SU-DHL-6 (cell line): ENCODE results near the gene NEB.

Source experiments
- H2AFZ ChIP-seq: fragments of 200-600 bp; sonication (generic); 2 replicates; pipeline ENCODE4 v1.6.1; 2014; ENCODE audit warnings: low read depth, mild to moderate bottlenecking, moderate library complexity, mixed read lengths, antibody characterized with exemption, low read length; ENCODE audit not compliant: severe bottlenecking
- H3F3A ChIP-seq: fragments of 200-600 bp; shearing (Covaris generic); 2 replicates; pipeline ENCODE4 v1.6.0; 2016; ENCODE audit warnings: antibody characterized with exemption, mild to moderate bottlenecking; ENCODE audit not compliant: insufficient read depth
- H3K27ac ChIP-seq: fragments of 200-600 bp; sonication (generic); 2 replicates; pipeline ENCODE4 v1.5.1; 2016; ENCODE audit warnings: low read depth, mild to moderate bottlenecking, low read length, moderate library complexity, mixed read lengths
- H3K27me3 ChIP-seq: fragments of 200-600 bp; sonication (generic), shearing (Covaris generic); 2 replicates; pipeline ENCODE4 v1.6.0; 2014; ENCODE audit warnings: mild to moderate bottlenecking, low read length
- H3K36me3 ChIP-seq: fragments of 200-600 bp; sonication (generic); 2 replicates; pipeline ENCODE4 v1.6.1; 2014; ENCODE audit warnings: mild to moderate bottlenecking, low read length, mixed read lengths
- H3K4me2 ChIP-seq: fragments of 300-600, 200-600 bp; shearing (Covaris generic), sonication (generic); 2 replicates; pipeline ENCODE4 v1.6.0; 2014; ENCODE audit warnings: low read length, low read depth, mild to moderate bottlenecking; ENCODE audit not compliant: poor library complexity, severe bottlenecking
- H3K4me3 ChIP-seq: fragments of 200-600 bp; sonication (generic); 2 replicates; pipeline ENCODE4 v1.5.1; 2014; ENCODE audit warnings: antibody characterized with exemption, low read length, mild to moderate bottlenecking, mixed read lengths; ENCODE audit not compliant: insufficient read depth, poor library complexity, severe bottlenecking
- H3K79me2 ChIP-seq: fragments of 200-600 bp; sonication (generic); 2 replicates; pipeline ENCODE4 v1.6.1; 2014; ENCODE audit warnings: mild to moderate bottlenecking, low read length, moderate library complexity; ENCODE audit not compliant: insufficient read depth
- H3K9ac ChIP-seq: fragments of 200-600 bp; sonication (generic); 2 replicates; pipeline ENCODE4 v1.7.0; 2014; ENCODE audit warnings: mild to moderate bottlenecking, low read length
- H3K9me2 ChIP-seq: fragments of 200-600 bp; sonication (generic); replicated peaks from 2 replicates; pipeline ENCODE4 v1.6.1; 2014; ENCODE audit warnings: low read length; ENCODE audit not compliant: insufficient read depth
- H3K9me3 ChIP-seq: fragments of 200-600 bp; sonication (generic); 2 replicates; pipeline ENCODE4 v1.6.1; 2014; ENCODE audit warnings: low read length, mixed read lengths; ENCODE audit not compliant: insufficient read depth
- H4K20me1 ChIP-seq: fragments of 200-600 bp; sonication (generic); 2 replicates; pipeline ENCODE4 v1.6.1; 2014; ENCODE audit warnings: low read depth, mild to moderate bottlenecking, antibody characterized with exemption, low read length, moderate library complexity, mixed read lengths
- EZH2phosphoT487 ChIP-seq: fragments of 200-600 bp; sonication (generic), shearing (Covaris generic); conservative IDR thresholded peaks from 2 replicates; pipeline ENCODE4 v1.6.1; 2018; ENCODE audit warnings: mild to moderate bottlenecking, antibody characterized with exemption, low read length, moderate library complexity, mixed read lengths
- TF ChIP-seq, protein P1 (sequence below): fragments of 200-600 bp; sonication (generic); IDR thresholded peaks from one replicate; pipeline ENCODE4 v1.5.1; 2017; ENCODE audit warnings: antibody characterized with exemption, mild to moderate bottlenecking, low read length, moderate library complexity; ENCODE audit not compliant: insufficient read depth, poor library complexity, severe bottlenecking

NEB gene

DNA sequence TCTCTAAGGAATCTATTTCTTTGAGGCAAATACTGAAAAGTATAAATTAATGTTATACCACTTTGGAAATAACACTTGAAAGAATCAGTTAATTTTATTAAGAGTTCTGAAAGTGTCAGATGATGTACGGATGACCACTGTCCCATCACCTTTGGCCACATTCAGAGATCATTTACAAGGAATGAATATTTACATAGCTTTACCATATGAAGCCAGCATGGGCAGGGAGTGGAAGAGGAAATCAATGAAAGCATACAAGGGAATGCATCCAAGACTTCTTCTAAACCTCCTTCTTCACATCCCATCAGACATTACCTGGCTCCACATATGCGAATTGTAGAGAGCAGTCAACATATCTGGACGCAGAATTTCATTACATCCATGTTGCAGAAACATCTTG is 201.1 kb downstream of the NEB start:
- TF ChIP-seq, protein P1, sequence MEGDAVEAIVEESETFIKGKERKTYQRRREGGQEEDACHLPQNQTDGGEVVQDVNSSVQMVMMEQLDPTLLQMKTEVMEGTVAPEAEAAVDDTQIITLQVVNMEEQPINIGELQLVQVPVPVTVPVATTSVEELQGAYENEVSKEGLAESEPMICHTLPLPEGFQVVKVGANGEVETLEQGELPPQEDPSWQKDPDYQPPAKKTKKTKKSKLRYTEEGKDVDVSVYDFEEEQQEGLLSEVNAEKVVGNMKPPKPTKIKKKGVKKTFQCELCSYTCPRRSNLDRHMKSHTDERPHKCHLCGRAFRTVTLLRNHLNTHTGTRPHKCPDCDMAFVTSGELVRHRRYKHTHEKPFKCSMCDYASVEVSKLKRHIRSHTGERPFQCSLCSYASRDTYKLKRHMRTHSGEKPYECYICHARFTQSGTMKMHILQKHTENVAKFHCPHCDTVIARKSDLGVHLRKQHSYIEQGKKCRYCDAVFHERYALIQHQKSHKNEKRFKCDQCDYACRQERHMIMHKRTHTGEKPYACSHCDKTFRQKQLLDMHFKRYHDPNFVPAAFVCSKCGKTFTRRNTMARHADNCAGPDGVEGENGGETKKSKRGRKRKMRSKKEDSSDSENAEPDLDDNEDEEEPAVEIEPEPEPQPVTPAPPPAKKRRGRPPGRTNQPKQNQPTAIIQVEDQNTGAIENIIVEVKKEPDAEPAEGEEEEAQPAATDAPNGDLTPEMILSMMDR: no peak
- no peak for TF ChIP-seq EZH2phosphoT487
- H4K20me1 ChIP-seq: no peaks in the 10 kb centered on the region
- H3K9ac ChIP-seq: no peak overlapping the region
- no peaks in the 10 kb centered on the region for H3K27me3 ChIP-seq
- H3K27ac ChIP-seq: no peak overlapping the region
- no peaks in the 10 kb centered on the region for H3K9me2 ChIP-seq
- no peak overlapping the region for H3K4me2 ChIP-seq
- H3K4me3 ChIP-seq: no peak overlapping the region
- H3K9me3 ChIP-seq: no peaks in the 10 kb centered on the region
- H2AFZ ChIP-seq: no peak overlapping the region
- H3K36me3 ChIP-seq: no peaks in the 10 kb centered on the region
- no peaks in the 10 kb centered on the region for H3F3A ChIP-seq
- H3K79me2 ChIP-seq: no peaks in the 10 kb centered on the region

DNA sequence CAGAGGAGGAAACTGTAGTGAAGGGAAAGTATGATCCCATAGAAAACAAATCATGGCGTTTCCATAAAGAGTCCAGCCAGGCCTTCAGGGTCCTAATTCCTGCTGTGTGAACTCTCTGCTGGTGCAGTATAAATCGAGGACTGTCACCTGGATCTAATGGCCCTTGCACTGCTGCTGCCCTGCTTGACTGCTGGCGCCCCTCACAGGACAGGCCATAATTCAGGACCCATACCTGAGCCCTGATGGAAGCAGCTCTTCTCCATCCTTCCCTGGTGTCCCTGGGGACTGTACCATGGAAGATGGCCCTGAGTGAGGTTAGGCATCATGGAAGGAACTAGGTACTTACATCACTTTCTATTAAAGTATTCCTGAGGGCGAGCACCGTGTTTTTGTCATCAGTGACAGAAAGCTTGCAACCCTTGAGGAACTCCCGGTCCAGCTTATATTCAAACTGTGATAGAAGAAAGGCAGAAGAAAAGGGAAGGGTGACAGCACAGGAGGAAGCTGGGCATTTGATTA is 207.6 kb downstream of the NEB start:
- Histone ChIP-seq H2AFZ (no peak overlapping the region), H3K9me2 (no peaks in the 10 kb centered on the region), H3K9ac (no peak overlapping the region), H3K79me2 (no peaks in the 10 kb centered on the region), H3K4me3 (no peak overlapping the region), H3K9me3 (no peaks in the 10 kb centered on the region), H3K27me3 (no peaks in the 10 kb centered on the region), H3K4me2 (no peak overlapping the region), H3K27ac (no peak overlapping the region), H4K20me1 (no peaks in the 10 kb centered on the region), H3F3A (no peaks in the 10 kb centered on the region), H3K36me3 (no peaks in the 10 kb centered on the region)
- no peak for TF ChIP-seq EZH2phosphoT487

DNA sequence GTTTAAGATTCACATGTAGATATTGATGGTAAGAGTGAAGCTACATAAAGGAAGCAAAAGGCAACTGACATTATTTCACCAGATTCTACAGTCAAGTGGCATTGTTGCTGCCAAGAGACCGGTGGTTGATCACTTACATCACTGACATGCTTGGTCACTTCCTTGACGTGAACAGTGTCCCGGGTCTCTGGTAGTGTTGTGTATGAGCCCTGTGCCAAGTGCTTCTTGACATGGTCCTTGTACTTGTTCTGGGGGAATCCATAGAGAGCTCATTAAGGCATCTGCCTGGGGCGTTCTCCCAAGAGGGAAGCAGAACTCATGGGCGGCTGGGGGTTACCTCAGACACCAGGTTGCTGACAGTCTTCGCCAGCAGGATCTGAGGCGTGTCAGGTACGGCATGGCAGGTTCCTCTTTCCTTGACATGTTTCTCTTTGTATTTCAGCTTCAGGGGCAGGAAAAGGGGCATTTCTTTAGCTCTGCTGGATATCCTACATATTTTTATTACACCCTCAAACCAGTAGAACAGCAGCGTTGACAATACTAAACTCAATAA is 208.4 kb downstream of the NEB start:
- H3K27me3 ChIP-seq: no peaks in the 10 kb centered on the region
- no peak overlapping the region for H2AFZ ChIP-seq
- no peak for TF ChIP-seq EZH2phosphoT487
- TF ChIP-seq, protein P1: no peak
- no peaks in the 10 kb centered on the region for H3K9me3 ChIP-seq
- H3K4me2 ChIP-seq: no peak overlapping the region
- H3K9me2 ChIP-seq: no peaks in the 10 kb centered on the region
- no peak overlapping the region for H3K9ac ChIP-seq
- H3K36me3 ChIP-seq: no peaks in the 10 kb centered on the region
- H3K79me2 ChIP-seq: no peaks in the 10 kb centered on the region
- no peak overlapping the region for H3K27ac ChIP-seq
- no peak overlapping the region for H3K4me3 ChIP-seq
- no peaks in the 10 kb centered on the region for H3F3A ChIP-seq
- no peaks in the 10 kb centered on the region for H4K20me1 ChIP-seq

DNA sequence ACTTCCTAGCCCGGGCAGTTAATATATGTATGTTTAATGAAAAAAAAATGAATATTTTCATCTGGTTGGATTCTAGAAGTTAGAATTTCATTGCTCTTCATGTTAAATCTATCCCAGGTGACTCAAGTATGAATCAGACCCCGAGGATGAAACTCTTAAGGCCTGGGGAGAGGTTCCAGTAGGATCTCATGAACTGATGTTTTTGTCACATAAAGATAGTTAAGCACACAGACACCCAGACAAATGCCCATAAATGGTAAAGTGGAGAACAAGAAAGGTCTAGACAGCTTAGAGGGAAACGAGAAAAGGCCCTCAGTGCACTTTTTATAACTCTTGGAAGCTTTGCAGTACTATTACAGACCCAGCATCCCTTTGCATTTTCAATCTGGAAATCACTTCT is 210.4 kb downstream of the NEB start:
- H3K27me3 ChIP-seq: no peaks in the 10 kb centered on the region
- no peaks in the 10 kb centered on the region for H3K9me3 ChIP-seq
- no peaks in the 10 kb centered on the region for H3F3A ChIP-seq
- H3K79me2 ChIP-seq: no peaks in the 10 kb centered on the region
- no peaks in the 10 kb centered on the region for H3K9me2 ChIP-seq
- TF ChIP-seq, protein P1: no peak
- TF ChIP-seq EZH2phosphoT487: no peak
- H3K36me3 ChIP-seq: no peaks in the 10 kb centered on the region
- H3K4me2 ChIP-seq: no peak overlapping the region
- H3K9ac ChIP-seq: no peak overlapping the region
- no peak overlapping the region for H3K4me3 ChIP-seq
- H4K20me1 ChIP-seq: no peaks in the 10 kb centered on the region
- H2AFZ ChIP-seq: no peak overlapping the region
- H3K27ac ChIP-seq: no peak overlapping the region
